Cardiac muscle cell (in vitro differentiated cells and primary cell): ENCODE data around the gene TTLL8. TPM values are rescaled to one million over a fixed set of nuclear protein-coding genes. Genes with fewer than 3 reads are reported as not detected.

Experiments
- DNase-seq, 2 donors: peaks; one replicate each; pipeline versions ENCODE4 v3.0.0 to v3.0.0-alpha.2; 2010 to 2017; ENCODE audit warnings: low read depth in 1 of 2, low spot score in 1 of 2
- H3K27ac ChIP-seq: fragments of 200-600 bp; sonication (generic); 2 replicates; pipeline ENCODE4 v1.5.1; 2016
- H3K27me3 ChIP-seq: fragments of 200-600 bp; sonication (generic); 2 replicates; pipeline ENCODE4 v1.6.0; 2016; ENCODE audit warnings: control low read depth
- H3K36me3 ChIP-seq: fragments of 200-600 bp; sonication (generic); 2 replicates; pipeline ENCODE4 v1.5.1; 2016; ENCODE audit warnings: control low read depth
- H3K4me1 ChIP-seq: fragments of 200-600 bp; sonication (generic); 2 replicates; pipeline ENCODE4 v1.8.1; 2017; ENCODE audit warnings: low read depth, mild to moderate bottlenecking, mixed run types
- H3K4me3 ChIP-seq: fragments of 200-600 bp; sonication (generic); 2 replicates; pipeline ENCODE4 v1.5.1; 2016; ENCODE audit warnings: mild to moderate bottlenecking
- H3K9me3 ChIP-seq: fragments of 200-600 bp; sonication (generic); 2 replicates; pipeline ENCODE4 v1.5.1; 2017; ENCODE audit warnings: low read depth, mild to moderate bottlenecking, control low read depth
- CTCF ChIP-seq: IDR thresholded peaks from 2 replicates; pipeline ENCODE4 v1.5.1; 2012; ENCODE audit warnings: low read depth, mild to moderate bottlenecking, low read length
- polyA plus RNA-seq: library from polyadenylated mRNA; unstranded; fragments of >200 nt; fragmentation: Nextera tagmentation; extraction: Ambion mirVana; gene quantifications from 2 replicates; pipeline ENCODE4 v1.2.1, GENCODE V29; 2016
- total RNA-seq: library from RNA; depleted of rRNA; stranded (reverse); fragments of >200 nt; gene quantifications from 2 replicates; pipeline ENCODE4 v1.2.3, GENCODE V29; 2016

TTLL8 gene
- total and polyA plus RNA-seq, 2 experiments from 2014 or later = not detected

- TF ChIP-seq CTCF = no peak
- Histone ChIP-seq H3K27me3 (no peaks in the 10 kb centered on the region), H3K9me3 (no peaks in the 10 kb centered on the region), H3K27ac (no peak overlapping the region), H3K4me3 (no peak overlapping the region), H3K36me3 (no peaks in the 10 kb centered on the region), H3K4me1 (peaks cover 16% of the 10 kb centered on the region)
- no peak for DNase-seq
These were observed 24.2 kb upstream of the TTLL8 start for GRCh38 chr22:50082197-50082715.

GRCh38 chr22:50081426-50082196, 23.5 kb upstream of the TTLL8 start:
- TF ChIP-seq CTCF = no peak
- peaks cover 16% of the 10 kb centered on the region for H3K4me1 ChIP-seq
- H3K27me3 ChIP-seq = no peaks in the 10 kb centered on the region
- DNase-seq = no peak
- H3K27ac ChIP-seq = no peak overlapping the region
- H3K36me3 ChIP-seq = no peaks in the 10 kb centered on the region
- no peak overlapping the region for H3K4me3 ChIP-seq
- H3K9me3 ChIP-seq = no peaks in the 10 kb centered on the region

GRCh38 chr22:50080077-50080465, 22.0 kb upstream of the TTLL8 start:
- no peak for TF ChIP-seq CTCF
- H3K36me3 ChIP-seq = no peaks in the 10 kb centered on the region

GRCh38 chr22:50078761-50079160, 20.7 kb upstream of the TTLL8 start:
- TF ChIP-seq CTCF = no peak
- Histone ChIP-seq H3K4me3 (no peak overlapping the region), H3K27ac (peak overlapping the region; percentile 56), H3K4me1 (peaks cover 10% of the 10 kb centered on the region), H3K36me3 (no peaks in the 10 kb centered on the region), H3K9me3 (no peaks in the 10 kb centered on the region), H3K27me3 (no peaks in the 10 kb centered on the region)
- DNase-seq = no peak

More at GRCh38 chr22:50080077-50080465, 22.0 kb upstream of the TTLL8 start:
- no peak overlapping the region for H3K4me3 ChIP-seq
- peaks cover 12% of the 10 kb centered on the region for H3K4me1 ChIP-seq
- no peaks in the 10 kb centered on the region for H3K9me3 ChIP-seq
- no peak for DNase-seq
- no peak overlapping the region for H3K27ac ChIP-seq
- H3K27me3 ChIP-seq = no peaks in the 10 kb centered on the region

GRCh38 chr22:50078246-50078645, 20.1 kb upstream of the TTLL8 start:
- Histone ChIP-seq H3K9me3 (no peaks in the 10 kb centered on the region), H3K4me1 (peaks cover 10% of the 10 kb centered on the region), H3K27me3 (no peaks in the 10 kb centered on the region), H3K36me3 (no peaks in the 10 kb centered on the region), H3K4me3 (no peak overlapping the region), H3K27ac (no peak overlapping the region)
- no peak for TF ChIP-seq CTCF
- DNase-seq = no peak
